ENCODE measurements around the gene PRKG1.

Gene PRKG1

DNA sequence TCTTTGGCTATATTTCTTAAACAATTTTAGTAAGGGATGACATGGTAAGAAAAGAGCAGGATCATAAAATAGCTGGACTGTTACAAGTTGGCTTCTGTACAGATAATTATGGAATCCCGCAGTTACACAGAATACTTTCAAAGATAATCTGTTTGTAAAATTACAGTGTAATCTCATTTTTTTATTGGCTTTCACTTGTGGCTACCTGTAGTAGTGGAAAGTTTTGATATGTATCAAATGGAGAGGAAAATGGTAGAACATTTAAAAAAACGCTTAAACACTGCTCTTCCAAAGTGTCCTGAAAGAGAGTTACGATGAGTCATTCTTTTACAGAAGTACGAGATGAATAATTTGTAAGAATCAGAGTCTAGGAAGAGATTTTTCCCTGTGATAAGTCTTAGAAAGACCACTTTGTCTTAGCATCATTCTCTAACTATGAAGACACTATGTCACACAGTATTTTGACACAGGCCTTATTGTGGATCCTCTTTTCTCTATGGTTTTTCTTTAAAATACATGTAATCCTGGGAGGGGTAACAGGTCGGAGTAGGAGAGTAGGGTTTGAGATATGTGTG, 1024.8 kb downstream of the PRKG1 start:
- no peak for DNase-seq

DNA sequence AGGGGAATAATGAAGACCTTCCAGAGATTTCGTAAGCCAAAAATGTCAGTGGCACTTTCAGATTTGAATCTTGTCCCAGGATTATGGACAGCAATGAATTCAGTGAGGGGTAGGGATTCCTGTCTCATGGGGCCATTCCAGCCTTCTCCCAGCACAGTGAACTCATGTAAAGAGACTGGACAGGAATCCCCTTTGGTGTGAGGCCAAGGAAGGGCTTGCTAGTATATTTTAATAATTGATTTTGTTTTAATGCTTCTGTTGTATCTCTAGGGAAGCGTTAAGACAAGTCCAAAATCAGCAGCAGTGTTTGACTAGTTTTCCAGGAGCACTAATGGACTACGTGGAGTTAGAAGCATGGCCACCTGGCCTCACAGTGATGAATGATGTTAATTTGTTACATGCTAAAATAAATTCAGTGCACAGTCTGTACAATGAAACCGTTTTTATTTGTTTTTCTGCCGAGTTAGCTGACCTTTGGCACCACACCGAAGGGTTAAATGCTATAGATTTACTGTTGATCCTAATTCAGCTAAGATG, 1025.8 kb downstream of the PRKG1 start:
- no peak for DNase-seq

DNA sequence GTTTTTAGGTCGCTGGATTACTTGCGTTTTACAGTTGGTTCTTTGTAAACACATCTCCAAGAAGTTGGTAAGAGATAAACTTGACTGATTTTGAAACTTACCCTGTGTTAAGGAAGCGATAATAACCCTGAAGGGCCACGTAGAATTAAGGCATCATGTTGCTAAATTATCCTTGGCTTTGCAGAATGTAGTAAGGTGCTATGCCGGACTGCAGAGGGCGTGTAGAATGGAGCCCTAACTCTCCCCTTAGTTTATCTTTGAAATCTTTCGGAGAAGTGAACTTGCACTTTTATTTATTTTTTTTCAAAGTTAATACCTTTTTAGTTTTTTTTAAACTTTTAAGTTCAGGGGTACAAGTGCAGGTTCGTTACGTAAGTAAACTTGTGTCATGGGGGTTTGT, 1031.0 kb downstream of the PRKG1 start:
- DNase-seq: no peak

DNA sequence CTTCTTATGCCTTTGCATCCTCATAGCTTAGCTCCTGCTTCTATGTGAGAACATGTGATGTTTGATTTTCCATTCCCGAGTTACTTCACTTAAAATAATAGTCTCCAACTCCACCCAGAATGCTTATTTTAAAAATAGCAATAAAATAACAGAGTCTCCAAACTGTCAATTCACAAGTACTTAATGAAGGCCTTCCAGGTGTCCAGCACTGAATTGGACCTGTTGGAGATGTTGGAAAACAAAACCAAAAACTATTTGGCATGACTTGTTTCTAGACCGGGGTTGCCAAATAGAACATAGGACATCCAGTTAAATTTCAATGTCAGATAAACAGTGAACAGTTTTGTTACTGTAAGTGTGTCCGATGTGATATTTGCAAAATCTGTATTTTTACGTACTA, 1031.7 kb downstream of the PRKG1 start:
- DNase-seq: no peak

DNA sequence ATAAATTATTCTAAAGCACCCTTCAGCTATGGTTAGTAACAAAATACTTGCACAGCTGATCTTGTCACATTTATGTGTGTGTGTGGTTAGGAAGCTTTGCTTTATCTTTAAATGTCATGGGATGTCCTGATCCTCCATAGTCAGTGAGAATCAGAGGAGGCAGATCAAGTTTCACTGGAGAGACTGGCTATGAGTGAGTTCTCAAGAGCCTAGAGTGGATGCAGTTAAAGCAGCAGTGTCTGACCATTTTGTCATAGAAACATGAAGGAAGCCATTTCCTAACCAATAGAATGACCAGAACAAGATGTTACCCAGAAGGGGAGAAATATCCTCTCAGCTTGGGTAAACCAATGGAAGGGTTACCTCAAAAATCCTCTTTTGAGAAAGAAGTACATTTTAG, 1032.6 kb downstream of the PRKG1 start:
- no peak for DNase-seq

DNA sequence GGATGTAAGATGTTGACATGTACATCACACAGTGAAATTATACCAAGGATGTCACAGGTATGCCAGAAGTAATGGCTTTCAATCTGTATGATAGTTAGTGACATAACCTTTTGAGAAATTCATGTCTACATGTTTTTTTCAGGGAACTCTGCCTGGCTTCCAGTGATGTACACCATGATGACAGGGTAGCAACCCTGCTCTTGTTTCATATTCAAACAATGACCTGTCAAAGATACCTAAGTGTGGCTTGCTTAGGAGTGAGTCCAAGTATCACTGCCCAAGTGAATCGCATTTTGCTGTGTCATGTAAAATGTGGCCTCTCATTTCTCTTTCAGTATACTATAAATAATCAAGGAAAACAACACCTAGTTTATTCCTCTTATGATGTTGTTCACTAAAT, 1033.9 kb downstream of the PRKG1 start:
- no peak for DNase-seq

DNA sequence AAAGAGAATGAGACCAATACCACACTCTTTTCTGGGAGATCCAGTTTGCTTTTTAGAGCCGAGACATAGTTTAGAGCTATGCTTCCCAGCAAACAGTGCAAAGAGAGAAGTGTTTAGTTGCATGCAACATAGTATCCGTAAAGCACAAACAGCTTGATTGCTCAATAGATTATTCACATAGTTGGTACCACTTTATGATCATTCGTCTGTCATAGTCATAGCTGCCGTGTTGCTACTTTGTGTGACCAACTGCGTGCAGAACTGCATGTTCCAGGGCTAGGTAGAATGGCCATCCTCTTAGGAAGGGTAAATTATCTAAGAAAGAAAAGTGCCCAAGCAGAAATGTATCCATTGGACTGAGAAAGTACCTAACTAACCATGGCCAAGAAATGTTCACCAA, 1036.3 kb downstream of the PRKG1 start:
- no peak for DNase-seq

DNA sequence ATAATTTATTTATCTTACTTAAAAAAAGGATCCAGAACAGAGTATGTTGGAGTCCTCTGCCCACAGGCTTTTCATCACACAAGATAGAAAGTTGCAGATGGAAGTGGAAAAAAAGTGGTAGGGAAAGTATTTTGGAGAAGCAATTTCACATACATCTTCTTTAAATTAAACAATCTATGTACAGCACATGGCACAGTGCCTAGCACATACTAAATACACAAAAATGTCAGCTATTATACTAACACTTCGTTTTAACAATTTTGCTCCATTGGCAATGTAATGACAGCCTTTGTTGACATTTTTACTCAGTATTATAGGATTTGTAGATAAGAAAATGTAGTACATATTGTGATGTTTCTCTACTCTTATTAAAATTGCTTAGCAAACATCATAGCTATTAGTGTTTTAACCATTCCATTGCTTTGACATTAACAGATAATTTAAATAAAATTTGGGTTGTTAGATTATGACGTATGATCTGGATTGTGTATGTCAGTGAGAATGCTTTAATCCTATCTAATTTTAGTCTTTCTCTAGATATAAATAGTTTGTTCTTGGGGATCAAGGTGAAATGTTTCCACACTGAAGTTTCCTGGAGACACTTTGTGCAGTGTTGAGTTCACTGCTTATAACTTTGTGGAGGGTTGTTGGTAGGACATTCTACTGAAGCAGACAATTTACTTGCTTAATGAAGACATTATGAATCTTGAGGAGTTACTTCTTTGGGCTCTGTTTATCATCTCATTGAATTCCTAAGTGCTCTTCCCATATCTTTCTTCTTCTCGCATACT, 1037.0 kb downstream of the PRKG1 start:
- DNase-seq: no peak

DNA sequence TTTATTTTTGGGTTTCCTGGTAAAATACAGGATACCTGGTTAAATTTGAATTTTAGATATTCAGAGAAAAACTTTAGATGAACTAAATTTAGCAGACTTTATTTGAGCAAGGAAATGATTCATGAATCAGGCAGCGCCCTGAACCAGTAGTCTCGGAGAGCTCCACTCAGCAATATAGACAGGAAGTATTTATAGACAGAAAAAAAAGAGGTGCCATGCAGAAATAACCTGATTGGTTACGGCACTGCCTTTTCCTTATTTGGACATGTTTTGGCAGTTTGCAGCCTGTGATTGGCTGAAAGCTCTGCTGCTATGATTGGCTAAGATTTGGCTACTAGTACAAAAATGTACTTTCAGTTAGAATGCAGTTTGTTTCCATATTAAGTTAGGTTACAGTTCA, 1041.5 kb downstream of the PRKG1 start:
- no peak for DNase-seq

DNA sequence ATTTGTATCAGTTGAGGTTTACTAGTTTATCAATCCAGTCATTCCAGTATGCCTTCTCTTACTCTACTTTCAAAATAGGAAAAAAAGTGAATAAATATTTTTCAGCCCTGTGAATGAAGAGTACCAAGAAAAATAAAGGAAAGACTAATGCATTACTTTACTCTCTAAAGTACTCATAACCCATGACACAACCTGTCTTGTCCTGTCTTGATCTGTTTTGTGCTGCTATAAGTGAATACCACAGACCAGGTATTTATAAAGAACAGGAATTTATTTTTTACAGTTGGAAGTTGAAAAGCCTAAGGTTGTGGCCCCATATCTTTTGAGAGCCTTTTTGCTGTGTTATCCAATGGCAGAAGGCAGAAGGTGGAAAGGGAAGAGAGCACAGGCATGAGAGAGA, 1045.2 kb downstream of the PRKG1 start:
- DNase-seq: no peak

DNA sequence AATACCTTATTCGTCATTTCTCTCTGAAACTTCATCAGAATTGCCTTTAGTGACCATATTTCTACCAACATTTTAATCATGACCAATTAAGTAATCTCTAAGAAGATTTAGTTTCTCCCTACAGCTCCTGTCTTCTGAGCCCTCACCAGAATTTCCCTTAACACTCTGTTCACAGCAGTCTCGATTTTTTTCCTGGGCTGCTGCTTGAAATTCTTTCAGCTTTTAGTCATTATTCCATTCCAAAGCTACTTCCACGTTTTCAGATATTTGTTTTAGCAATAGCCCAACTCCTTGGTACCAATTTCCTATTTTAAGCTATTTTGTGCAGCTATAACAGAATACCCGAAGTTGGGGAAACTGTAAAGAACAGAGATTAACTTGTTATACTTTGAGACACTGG, 1047.4 kb downstream of the PRKG1 start:
- no peak for DNase-seq

DNA sequence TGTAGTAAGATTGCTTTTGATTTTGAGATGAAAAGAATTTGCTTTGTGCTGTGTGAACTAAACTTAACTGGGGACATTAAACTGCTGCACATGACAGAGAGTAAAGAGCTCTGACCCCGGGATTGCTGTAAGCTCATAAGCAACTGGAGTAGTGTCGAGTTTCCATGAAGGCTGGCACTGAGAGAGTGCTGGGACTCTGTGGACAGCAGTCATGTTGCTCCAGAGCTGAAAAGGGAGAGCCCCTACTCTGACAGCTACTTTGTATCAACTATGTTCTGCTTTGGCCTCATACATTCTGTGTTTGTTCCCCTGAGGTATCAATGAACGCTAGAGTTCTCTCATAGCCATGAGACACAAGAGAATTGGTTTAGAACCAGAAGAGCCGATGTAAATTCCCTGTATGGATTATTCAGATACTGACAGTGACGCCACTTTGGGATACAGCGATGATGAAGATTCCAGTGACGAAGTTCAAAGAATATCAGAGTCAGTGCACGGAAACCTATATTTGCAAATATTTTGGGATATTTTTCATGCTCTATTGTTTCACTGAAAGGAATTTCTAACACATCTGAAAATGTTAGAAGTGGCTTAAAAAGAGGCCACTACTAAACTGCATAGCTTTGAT, 1053.9 kb downstream of the PRKG1 start:
- no peak for DNase-seq

DNA sequence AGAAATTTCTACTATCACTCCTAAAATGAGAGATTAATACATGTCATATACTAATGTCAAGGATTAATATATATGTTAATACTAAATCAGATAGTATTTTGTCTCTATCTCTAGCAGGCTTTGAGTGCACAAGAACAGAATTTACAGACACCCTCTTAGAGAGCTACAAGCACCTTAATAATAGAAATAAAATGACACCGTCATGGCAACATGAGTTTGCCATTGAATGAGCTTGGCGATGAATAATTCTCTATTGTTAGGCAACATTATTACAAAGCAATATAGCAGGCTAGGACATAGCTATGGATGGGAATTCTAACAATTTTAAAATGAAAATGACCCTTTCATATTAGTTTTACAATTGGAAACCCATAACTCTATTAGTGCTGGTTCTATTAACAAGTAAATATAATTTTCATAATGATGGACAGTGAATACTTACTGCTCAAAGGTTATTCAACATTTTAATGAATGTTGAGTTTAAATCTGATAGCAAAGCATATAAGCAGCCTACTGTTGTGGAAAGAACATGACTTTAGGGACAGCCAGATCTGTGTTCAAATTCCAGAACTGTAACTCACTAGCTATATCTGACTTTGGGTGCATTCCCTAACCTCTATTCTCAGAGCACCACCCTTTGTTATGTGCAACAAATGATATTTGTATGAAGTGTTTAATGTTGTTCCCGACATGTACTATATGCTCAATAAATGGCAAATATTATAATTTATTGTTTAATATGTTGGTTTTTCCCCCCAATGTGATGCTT, 1055.3 kb downstream of the PRKG1 start:
- DNase-seq: no peak

DNA sequence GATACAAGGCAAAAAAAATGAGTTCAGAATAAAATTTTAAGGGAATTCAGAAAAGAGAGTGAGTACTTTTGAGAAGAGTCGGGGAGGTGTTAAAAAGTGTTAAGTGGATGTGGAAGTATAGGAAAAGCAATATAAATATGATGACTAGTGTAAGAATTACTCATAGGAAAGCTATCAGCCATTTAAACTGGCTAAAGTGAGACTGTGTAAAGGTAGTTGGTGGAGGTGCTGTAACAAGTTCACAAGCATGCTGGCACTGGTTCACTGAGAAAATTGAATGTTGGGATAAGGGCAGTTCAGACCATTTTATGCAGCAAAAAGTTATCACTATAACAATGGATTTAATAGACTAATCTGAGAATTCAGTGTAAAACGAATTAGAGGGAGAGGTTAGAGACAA, 1060.8 kb downstream of the PRKG1 start:
- no peak for DNase-seq

DNA sequence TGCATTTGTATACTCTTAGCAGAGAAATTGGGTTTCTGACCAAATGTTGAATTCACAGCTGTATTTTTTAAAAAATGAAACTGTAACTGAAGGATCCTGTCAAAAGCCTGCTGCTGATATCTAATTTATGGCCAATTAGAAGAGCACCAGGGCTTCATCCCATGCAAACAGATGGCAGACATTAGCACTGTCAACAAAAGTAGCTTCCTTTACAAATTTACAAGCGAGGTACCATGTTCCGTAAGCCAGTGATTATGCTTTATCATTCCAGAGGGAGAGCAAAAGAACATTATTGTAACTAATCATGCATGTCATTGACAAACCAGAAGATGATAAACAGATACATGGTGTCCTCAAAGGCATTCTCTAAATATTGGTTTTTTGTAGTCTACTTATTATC, 1062.6 kb downstream of the PRKG1 start:
- no peak for DNase-seq

DNA sequence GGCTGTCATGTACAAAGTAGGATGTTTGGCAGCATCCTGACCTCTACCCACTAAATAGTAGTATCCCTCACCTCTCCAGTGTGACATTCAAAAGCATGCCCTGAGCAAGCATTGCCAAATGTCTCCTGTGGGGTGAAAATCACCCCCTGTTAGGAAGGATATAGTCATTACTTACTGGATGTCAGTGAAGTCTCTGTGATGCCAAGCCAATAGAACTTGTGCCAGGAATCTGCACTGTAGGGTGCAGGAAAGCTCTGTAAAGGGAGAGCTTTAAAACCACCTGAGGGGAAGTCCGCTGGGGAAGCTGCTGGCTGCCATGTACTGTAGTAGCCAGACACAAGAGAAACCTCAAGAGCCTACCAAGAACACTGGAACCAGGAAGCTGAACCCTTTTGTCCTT, 1069.1 kb downstream of the PRKG1 start:
- DNase-seq: no peak

DNA sequence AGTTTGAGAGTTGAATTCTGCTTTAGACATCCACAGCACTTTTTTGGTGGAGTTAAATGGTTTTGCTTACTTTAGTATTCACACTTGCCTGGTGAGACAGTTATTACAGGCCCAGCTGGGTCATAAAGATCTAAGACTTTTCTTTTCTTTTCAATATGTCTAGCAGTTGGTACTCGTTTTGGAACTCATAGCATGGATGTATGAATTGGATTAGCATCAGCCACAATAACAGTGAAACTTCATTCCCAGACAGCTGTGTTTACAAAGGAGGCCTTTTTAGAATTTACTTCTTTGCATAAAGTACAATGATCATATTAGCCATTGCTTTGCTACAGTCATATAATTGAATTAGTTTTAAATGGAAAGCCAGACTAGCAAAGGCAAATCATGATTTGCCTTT, 1071.3 kb downstream of the PRKG1 start:
- DNase-seq: no peak

DNA sequence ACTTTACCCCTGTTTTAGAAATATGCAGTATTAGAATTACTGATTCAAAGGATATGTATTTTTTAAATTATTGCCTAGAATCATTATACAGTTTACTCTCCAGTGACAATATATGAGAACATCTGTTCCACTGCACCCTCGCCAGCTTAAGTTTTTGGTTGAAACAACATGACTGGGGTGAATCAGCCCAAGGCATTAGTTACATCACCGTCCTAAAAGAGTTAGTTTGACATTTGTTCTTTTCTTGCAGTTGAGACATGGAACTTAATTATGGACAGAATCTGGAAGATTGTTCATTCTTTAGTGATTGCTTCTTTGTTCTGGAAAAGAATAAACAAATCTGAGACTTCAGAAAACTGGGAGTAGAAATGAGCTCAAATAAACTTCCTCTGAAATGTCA, 1072.5 kb downstream of the PRKG1 start:
- DNase-seq: no peak

DNA sequence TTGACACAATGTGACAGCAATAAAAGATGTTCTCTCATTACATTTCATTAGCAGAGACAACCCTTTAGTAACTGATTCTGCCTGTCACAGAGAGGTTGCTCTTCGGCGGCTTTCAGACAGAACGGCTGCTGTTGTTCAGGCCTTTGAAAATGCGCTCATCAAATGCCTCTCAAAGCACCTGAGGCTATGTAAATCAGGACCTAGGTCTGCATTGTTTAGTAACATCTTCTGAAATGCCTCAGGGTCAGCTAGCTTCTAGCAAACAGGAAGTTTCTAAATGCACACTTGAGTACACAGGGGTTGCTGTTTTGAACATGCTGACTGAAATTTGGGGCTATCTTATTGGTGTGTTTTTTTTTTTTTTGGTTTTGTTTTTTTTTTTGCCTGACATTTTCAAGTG, 1096.5 kb downstream of the PRKG1 start:
- no peak for DNase-seq

DNA sequence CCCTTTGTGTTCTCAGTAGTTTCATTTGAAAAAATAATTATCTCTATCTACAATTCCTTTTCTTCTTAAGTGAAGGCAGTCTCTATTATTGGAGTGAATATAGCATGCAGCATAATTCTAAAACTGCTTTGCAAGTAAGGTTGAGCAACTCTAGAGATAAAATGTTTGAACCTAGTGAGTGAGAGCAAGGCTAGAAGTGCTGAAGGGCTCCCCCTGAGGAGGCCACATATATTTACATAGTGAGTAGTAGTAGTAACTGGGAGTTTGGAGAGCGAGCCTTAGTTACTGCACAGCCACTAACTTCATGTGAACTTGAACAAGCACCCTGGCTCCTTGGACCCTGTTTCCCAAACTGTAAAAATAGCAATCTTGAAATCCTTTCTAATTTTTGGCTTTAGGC, 1098.3 kb downstream of the PRKG1 start:
- DNase-seq: no peak

DNA sequence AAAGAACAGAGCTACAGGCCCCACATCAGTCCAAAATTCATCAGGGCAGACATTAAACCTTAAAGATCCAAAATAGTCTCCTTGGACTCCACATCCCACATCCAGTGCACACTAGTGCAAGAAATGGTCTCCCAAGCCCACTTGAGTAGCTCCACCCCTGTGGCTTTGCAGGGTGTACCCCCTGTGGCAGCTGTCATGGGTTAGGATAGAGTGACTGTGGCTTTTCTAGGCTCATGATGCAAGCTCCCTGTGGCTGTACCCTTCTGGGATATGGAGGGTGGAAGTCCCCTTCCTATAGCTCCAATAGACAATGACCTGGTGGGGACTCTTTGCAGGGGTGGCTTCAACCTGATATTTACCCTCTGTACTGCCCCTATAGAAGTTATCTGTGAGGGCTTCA, 1111.0 kb downstream of the PRKG1 start:
- no peak for DNase-seq

Measured in amygdala (tissue), 56 donors.